Ishikawa (cell line): ENCODE data around the gene UNC45A.
A peak's percentile ranks its signal among the peaks of the same experiment; 100 is the strongest.

ENCODE experiments used
- CEBPB ChIP-seq: IDR thresholded peaks from 2 replicates; pipeline ENCODE4 v1.6.1; 2012
- CREB1 ChIP-seq: IDR thresholded peaks from 2 replicates; pipeline ENCODE4 v1.6.1; 2012; ENCODE audit warnings: low read depth
- EGR1 ChIP-seq: IDR thresholded peaks from 2 replicates; pipeline ENCODE4 v1.6.1; 2012
- EP300 ChIP-seq: IDR thresholded peaks from 2 replicates; pipeline ENCODE4 v1.6.1; 2012; ENCODE audit warnings: borderline replicate concordance
- FOXM1 ChIP-seq: IDR thresholded peaks from 2 replicates; pipeline ENCODE4 v1.6.1; 2012; ENCODE audit warnings: low read depth, borderline replicate concordance
- NFIC ChIP-seq: IDR thresholded peaks from 2 replicates; pipeline ENCODE4 v1.6.1; 2012
- RAD21 ChIP-seq: IDR thresholded peaks from 2 replicates; pipeline ENCODE4 v1.6.1; 2012; ENCODE audit warnings: low read depth
- TAF1 ChIP-seq: IDR thresholded peaks from 2 replicates; pipeline ENCODE4 v1.6.1; 2012; ENCODE audit warnings: low read depth, mild to moderate bottlenecking
- TCF12 ChIP-seq: IDR thresholded peaks from 2 replicates; pipeline ENCODE4 v1.6.1; 2012; ENCODE audit warnings: low read depth
- TEAD4 ChIP-seq: IDR thresholded peaks from 2 replicates; pipeline ENCODE4 v1.6.1; 2012
- YY1 ChIP-seq: IDR thresholded peaks from 2 replicates; pipeline ENCODE4 v1.6.1; 2012; ENCODE audit warnings: low read depth
- ZBTB7A ChIP-seq: IDR thresholded peaks from 2 replicates; pipeline ENCODE4 v1.6.1; 2012; ENCODE audit warnings: low read depth
- TF ChIP-seq, protein P1 (sequence below): IDR thresholded peaks from 2 replicates; pipeline ENCODE4 v1.6.1; 2012
- TF ChIP-seq, protein P2 (sequence below): IDR thresholded peaks from 2 replicates; pipeline ENCODE4 v1.6.1; 2012; ENCODE audit warnings: low read depth, mild to moderate bottlenecking
- TF ChIP-seq, protein P3 (sequence below): IDR thresholded peaks from 2 replicates; pipeline ENCODE4 v1.6.1; 2012

The UNC45A gene

DNA sequence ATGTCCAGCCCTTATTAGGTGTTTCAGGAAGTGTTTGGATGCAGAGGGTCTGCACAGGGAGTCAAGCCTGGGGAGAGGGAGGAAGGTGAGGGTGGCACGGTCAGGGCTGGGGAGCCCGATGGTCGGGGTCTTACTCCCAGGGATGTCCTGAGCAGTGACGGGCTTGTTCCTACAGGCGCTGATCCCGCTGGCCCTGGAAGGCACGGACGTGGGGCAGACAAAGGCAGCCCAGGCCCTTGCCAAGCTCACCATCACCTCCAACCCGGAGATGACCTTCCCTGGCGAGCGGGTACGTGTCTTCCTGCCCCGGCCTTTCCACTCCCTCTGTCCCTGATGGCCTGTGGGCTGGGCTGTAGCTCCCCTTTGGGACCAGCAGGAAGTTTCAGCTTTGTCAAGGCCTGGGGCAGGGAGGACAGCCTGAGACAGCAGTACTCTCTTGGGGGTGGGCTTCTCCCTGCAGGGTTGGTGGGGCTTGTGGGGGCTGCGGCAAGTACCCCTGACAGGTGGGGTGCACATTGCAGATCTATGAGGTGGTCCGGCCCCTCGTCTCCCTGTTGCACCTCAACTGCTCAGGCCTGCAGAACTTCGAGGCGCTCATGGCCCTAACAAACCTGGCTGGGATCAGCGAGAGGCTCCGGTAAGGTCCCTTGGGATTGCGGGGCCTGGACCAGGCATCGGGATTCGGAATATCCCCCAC is 15.0 kb downstream of the UNC45A start:
- TF ChIP-seq TCF12 (no peak), ZBTB7A (no peak)
- TF ChIP-seq, protein P1, sequence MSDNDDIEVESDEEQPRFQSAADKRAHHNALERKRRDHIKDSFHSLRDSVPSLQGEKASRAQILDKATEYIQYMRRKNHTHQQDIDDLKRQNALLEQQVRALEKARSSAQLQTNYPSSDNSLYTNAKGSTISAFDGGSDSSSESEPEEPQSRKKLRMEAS, result no peak

DNA sequence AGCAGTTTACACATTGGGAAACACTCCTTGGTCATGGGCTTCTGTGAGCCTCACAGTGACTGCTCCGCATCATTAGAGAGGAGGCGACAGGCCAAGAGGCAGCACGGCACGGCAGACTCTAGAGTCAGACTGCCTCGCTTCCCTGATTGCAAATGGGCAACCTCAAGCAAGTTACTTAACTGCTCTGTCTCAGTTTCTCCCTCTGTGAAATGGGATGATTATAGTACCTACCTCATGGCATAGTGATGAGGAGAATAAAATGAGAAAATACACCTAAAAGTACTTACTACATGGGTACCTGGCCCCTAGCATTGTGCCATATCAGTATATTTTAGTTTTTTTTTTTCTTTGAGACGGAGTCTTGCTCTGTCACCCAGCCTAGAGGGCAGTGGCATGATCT is 15.6 kb downstream of the UNC45A start:
- TF ChIP-seq, protein P1, result no peak
- TF ChIP-seq YY1 (no peak), RAD21 (no peak), CEBPB (no peak), TEAD4 (no peak), TCF12 (no peak), EGR1 (no peak), EP300 (no peak), ZBTB7A (no peak), CREB1 (no peak)
- TF ChIP-seq, protein P2, sequence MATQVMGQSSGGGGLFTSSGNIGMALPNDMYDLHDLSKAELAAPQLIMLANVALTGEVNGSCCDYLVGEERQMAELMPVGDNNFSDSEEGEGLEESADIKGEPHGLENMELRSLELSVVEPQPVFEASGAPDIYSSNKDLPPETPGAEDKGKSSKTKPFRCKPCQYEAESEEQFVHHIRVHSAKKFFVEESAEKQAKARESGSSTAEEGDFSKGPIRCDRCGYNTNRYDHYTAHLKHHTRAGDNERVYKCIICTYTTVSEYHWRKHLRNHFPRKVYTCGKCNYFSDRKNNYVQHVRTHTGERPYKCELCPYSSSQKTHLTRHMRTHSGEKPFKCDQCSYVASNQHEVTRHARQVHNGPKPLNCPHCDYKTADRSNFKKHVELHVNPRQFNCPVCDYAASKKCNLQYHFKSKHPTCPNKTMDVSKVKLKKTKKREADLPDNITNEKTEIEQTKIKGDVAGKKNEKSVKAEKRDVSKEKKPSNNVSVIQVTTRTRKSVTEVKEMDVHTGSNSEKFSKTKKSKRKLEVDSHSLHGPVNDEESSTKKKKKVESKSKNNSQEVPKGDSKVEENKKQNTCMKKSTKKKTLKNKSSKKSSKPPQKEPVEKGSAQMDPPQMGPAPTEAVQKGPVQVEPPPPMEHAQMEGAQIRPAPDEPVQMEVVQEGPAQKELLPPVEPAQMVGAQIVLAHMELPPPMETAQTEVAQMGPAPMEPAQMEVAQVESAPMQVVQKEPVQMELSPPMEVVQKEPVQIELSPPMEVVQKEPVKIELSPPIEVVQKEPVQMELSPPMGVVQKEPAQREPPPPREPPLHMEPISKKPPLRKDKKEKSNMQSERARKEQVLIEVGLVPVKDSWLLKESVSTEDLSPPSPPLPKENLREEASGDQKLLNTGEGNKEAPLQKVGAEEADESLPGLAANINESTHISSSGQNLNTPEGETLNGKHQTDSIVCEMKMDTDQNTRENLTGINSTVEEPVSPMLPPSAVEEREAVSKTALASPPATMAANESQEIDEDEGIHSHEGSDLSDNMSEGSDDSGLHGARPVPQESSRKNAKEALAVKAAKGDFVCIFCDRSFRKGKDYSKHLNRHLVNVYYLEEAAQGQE, result no peak
- TF ChIP-seq, protein P3, sequence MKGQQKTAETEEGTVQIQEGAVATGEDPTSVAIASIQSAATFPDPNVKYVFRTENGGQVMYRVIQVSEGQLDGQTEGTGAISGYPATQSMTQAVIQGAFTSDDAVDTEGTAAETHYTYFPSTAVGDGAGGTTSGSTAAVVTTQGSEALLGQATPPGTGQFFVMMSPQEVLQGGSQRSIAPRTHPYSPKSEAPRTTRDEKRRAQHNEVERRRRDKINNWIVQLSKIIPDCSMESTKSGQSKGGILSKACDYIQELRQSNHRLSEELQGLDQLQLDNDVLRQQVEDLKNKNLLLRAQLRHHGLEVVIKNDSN, result no peak

DNA sequence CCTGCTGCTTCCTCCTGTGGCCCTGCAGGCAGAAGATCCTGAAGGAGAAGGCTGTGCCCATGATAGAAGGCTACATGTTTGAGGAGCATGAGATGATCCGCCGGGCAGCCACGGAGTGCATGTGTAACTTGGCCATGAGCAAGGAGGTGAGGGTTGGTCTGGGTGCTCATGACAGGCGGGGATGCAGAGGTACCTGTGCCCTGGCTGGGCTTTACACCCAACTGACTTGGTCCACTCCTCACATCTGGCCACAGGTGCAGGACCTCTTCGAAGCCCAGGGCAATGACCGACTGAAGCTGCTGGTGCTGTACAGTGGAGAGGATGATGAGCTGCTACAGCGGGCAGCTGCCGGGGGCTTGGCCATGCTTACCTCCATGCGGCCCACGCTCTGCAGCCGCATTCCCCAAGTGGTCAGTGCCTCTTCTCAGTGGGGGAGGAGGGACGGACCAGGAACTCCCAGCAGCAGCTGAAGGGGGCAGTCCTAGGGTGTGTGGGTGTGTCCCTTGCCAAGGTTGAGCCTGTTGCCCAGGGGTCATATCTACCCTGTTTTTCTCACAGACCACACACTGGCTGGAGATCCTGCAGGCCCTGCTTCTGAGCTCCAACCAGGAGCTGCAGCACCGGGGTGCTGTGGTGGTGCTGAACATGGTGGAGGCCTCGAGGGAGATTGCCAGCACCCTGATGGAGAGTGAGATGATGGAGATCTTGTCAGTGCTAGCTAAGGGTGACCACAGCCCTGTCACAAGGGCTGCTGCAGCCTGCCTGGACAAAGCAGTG is 18.0 kb downstream of the UNC45A start:
- no peak for TF ChIP-seq YY1
- TF ChIP-seq TEAD4, result no peak
- no peak for TF ChIP-seq EGR1
- no peak for TF ChIP-seq ZBTB7A

DNA sequence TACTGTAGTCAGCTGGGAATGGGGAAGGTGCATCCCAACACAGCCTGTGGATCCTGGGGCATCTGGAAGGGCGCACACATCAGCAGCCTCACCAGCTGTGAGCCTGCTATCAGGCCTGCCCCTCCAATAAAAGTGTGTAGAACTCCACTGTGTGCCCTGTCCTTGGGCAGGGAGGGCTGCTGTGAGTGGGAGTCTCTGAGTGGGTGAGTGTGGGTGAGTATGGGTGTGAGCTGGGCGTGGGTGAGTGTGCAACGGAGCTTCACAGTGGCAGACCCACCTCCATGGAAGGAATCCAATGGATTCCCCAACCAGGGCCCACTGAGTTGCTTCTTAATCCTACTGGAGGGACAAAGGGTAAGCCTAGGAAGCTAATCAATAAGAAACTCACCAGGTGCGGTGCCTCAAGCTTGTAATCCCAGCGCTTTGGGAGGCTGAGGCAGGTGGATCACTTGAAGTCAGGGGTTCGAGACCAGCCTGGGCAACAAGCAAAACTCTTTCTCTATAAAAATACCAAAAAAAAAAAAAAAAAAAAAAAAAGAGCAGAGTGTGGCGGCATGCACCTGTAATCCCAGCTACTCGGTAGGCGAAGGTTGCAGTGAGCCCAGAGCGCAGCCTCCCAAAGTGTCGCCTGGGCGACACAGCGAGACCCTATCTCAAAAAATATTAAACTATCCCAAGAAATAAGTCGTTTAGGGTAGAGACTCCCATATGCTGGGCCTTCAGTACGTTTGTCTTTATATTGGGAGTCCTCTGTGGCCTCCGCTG is 19.0 kb downstream of the UNC45A start:
- no peak for TF ChIP-seq EP300
- no peak for TF ChIP-seq NFIC
- TF ChIP-seq CEBPB, result no peak

DNA sequence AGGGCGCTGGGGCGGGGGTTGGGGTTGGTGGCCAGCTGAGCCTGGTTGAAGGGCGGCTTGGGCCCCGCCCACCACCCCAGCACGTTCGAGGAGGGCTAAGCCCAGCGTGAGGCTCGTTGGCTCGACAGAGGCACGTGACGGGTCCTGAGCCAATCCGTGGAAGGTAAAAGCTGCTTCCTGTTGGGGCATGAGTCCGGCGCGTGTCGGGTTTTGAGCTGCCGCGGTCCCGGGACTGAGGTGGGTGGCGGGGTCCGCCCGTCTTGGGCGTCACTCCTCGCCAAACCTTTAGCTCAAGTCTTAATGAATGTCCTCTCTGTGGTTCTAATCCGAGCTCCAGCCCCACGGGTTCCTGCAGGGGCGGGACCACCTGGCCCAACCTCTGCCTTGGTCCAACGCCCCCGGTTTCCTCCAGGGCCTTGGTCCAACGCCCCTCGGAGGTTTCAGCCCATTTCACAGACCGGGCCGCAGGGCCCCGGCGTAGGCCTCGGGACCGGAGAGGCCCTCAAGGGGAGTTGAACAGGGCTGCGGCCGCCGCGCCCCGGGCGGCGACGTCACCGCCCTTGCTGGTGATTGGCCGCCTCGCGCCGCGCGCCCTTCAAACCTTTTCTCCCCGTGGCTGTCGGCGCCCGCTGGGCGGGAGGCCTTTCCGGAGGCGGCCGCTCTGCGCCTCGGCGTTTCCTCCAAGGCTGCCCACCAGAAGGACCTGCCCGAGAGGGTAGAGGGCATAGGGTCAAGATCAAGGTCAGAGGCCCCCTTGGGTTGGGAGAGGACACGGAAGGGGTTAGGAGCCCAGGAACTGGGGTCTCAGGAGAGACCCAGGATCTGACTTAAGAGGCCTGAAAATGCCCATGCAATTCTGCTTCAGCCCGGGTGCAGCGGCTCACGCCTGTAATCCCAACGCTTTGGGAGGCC is 19.9 kb downstream of the UNC45A start, which contains the start of gene RCCD1:
Gene RCCD1, plus strand, starts transcription at position 173 of the 912 bp plus-strand sequence. CDS start 1,851 bp downstream, outside the sequence.
- TF ChIP-seq, protein P1, result peak; percentile 86
- TF ChIP-seq CREB1 (peak; percentile 61), YY1 (no peak), EGR1 (0 out of 2 replicates have a peak, but pooled peaks have one; percentile 2), EP300 (no peak; the same call in 1 of the 2 replicates), NFIC (no peak), TEAD4 (no peak), FOXM1 (peak; percentile 98), TAF1 (peak; percentile 46), TCF12 (peak; percentile 52; the same call in 1 of the 2 replicates)
- TF ChIP-seq, protein P2, result no peak; the same call in 1 of the 2 replicates
- TF ChIP-seq, protein P3, result peak; percentile 98
